Thyroid gland (tissue), 4 donors: Measurements from ENCODE around the gene ANKS1A. TPM values are rescaled to one million over a fixed set of nuclear protein-coding genes. Genes with fewer than 3 reads are reported as not detected.
A peak's percentile ranks its signal among the peaks of the same experiment; 100 is the strongest.

ENCODE experiments used
- DNase-seq, 2 donors: peaks; one replicate each; pipeline ENCODE4 v3.0.0-alpha.2; 2019
- H3K27ac ChIP-seq, 3 donors: fragments of 200-600 bp; sonication (generic); 1 replicate in 2 of 3; 2 replicates in 1 of 3; pipeline ENCODE4 v1.5.1; 2016 to 2019; ENCODE audit warnings: mild to moderate bottlenecking in 1 of 3, moderate library complexity in 1 of 3
- H3K27me3 ChIP-seq: fragments of 200-600 bp; sonication (generic); one replicate; pipeline ENCODE4 v1.5.1; 2019
- H3K36me3 ChIP-seq, 2 donors: fragments of 200-600 bp; sonication (generic); one replicate each; pipeline ENCODE4 v1.5.1; 2016 to 2019
- H3K4me1 ChIP-seq, 2 donors: fragments of 200-600 bp; sonication (generic); one replicate each; pipeline ENCODE4 v1.5.1; 2017 to 2019
- H3K4me3 ChIP-seq, 3 donors: fragments of 200-600 bp; sonication (generic); replicated peaks in 1 of 3; 1 replicate in 2 of 3; 2 replicates in 1 of 3; pipeline ENCODE4 v1.5.1; 2016; ENCODE audit warnings: mild to moderate bottlenecking in 1 of 3
- H3K9me3 ChIP-seq: fragments of 200-600 bp; sonication (generic); one replicate; pipeline ENCODE4 v1.5.1; 2017
- CTCF ChIP-seq, 6 experiments: fragments of 200-600 bp in 3 of 6; fragments of 450-650 bp in 3 of 6; sonication (generic) in 3 of 6; IDR thresholded peaks; one replicate each; pipeline ENCODE4 v1.5.1; 2016 to 2019; ENCODE audit warnings: antibody characterized with exemption in 6 of 6, mild to moderate bottlenecking in 2 of 6, inconsistent platforms in 1 of 6, moderate library complexity in 1 of 6
- POLR2A ChIP-seq, 2 donors: fragments of 450-650 bp; IDR thresholded peaks; one replicate each; pipeline ENCODE4 v1.6.1; 2017; ENCODE audit warnings: antibody characterized with exemption in 2 of 2, mild to moderate bottlenecking in 2 of 2, moderate library complexity in 1 of 2
- WGBS, 2 donors: methylation state at CpG; one replicate each; pipeline ENCODE4 v1.1.5; 2017; 5-methylcytosine and 5-hydroxymethylcytosine counted together
- intact Hi-C: fragments of 100-400 bp; cut with DNase I; formaldehyde crosslinking; loops from one replicate; pipeline ENCODE4 v1.15.1; 2023
- total RNA-seq, 4 donors: library from RNA; depleted of rRNA; stranded (reverse); fragments of >200 nt; gene quantifications; one replicate each; pipeline ENCODE4 v1.2.3, GENCODE V29; 2016

ANKS1A gene
- total RNA-seq, 4 donors from 2014 or later: 29.9 to 43.8 (median 34.4) TPM

- no peak for TF ChIP-seq POLR2A (IDR thresholded peaks at IDR 0.05)
- no peak for TF ChIP-seq CTCF (IDR thresholded peaks at IDR 0.05)
- intact Hi-C loops: no loop called here
Observed at GRCh38 chr6:35018746-35019145, 129.7 kb downstream of the ANKS1A start.

GRCh38 chr6:35019171-35019570 lies 130.1 kb downstream of the ANKS1A start:
- Histone ChIP-seq H3K4me3 (no peak overlapping the region), H3K27me3 (no peaks in the 10 kb centered on the region), H3K9me3 (no peaks in the 10 kb centered on the region), H3K27ac (peak overlapping the region; percentile 82 to 96 (median 93)), H3K36me3 (no peaks in the 10 kb centered on the region), H3K4me1 (peaks cover 93 to 99% of the 10 kb centered on the region in 2 donors)
- intact Hi-C loops: no loop called here
- TF ChIP-seq POLR2A (IDR thresholded peaks at IDR 0.05) (peak in 1 of 2 donors; percentile 21), CTCF (IDR thresholded peaks at IDR 0.05) (no peak)
- no peak for DNase-seq
- WGBS, 2 donors: 83 to 100% methylated on average over 1 of the region's 1 CpG

More at GRCh38 chr6:35018746-35019145, 129.7 kb downstream of the ANKS1A start:
- 64 to 68% methylated on average over 2 of the region's 2 CpGs for WGBS, 2 donors
- peak overlapping the region; percentile 82 to 96 (median 93) for H3K27ac ChIP-seq
- peak overlapping the region in 1 of 3 donors; percentile 7 for H3K4me3 ChIP-seq
- H3K27me3 ChIP-seq: no peaks in the 10 kb centered on the region
- H3K36me3 ChIP-seq: no peaks in the 10 kb centered on the region
- no peaks in the 10 kb centered on the region for H3K9me3 ChIP-seq
- DNase-seq: no peak
- H3K4me1 ChIP-seq: peaks cover 93 to 94% of the 10 kb centered on the region in 2 donors

- H3K27ac ChIP-seq: peak overlapping the region; percentile 82 to 96 (median 93)
- no peak overlapping the region for H3K4me3 ChIP-seq
- no peaks in the 10 kb centered on the region for H3K27me3 ChIP-seq
- 32 to 50% methylated on average over 4 of the region's 4 CpGs for WGBS, 2 donors
- no peak for TF ChIP-seq CTCF (IDR thresholded peaks at IDR 0.05)
- no peak for TF ChIP-seq POLR2A (IDR thresholded peaks at IDR 0.05)
- peaks cover 93 to 99% of the 10 kb centered on the region in 2 donors for H3K4me1 ChIP-seq
- no peaks in the 10 kb centered on the region for H3K36me3 ChIP-seq
- intact Hi-C loops: no loop called here
- DNase-seq: peak; percentile 71 to 72
- no peaks in the 10 kb centered on the region for H3K9me3 ChIP-seq
Observed at GRCh38 chr6:35019831-35020230, 130.8 kb downstream of the ANKS1A start.

- Histone ChIP-seq H3K4me1 (peaks cover 93 to 99% of the 10 kb centered on the region in 2 donors), H3K4me3 (peak overlapping the region in 1 of 3 donors; percentile 1), H3K36me3 (no peaks in the 10 kb centered on the region), H3K9me3 (no peaks in the 10 kb centered on the region), H3K27ac (peak overlapping the region; percentile 33 to 96 (median 93)), H3K27me3 (no peaks in the 10 kb centered on the region)
- no peak for DNase-seq
- TF ChIP-seq POLR2A (IDR thresholded peaks at IDR 0.05) (no peak), CTCF (IDR thresholded peaks at IDR 0.05) (no peak)
- 55 to 67% methylated on average over 3 of the region's 3 CpGs for WGBS, 2 donors
- intact Hi-C loops: no loop called here
Observed at GRCh38 chr6:35021004-35021403, 131.9 kb downstream of the ANKS1A start.

- H3K9me3 ChIP-seq: no peaks in the 10 kb centered on the region
- intact Hi-C loops: no loop called here
- no peak overlapping the region for H3K4me3 ChIP-seq
- H3K36me3 ChIP-seq: no peaks in the 10 kb centered on the region
- peaks cover 72 to 81% of the 10 kb centered on the region in 2 donors for H3K4me1 ChIP-seq
- DNase-seq: no peak
- H3K27ac ChIP-seq: peak overlapping the region in 1 of 3 donors; percentile 96
- TF ChIP-seq POLR2A (IDR thresholded peaks at IDR 0.05) (no peak), CTCF (IDR thresholded peaks at IDR 0.05) (no peak)
- WGBS, 2 donors: 89 to 91% methylated on average over 5 of the region's 5 CpGs
- H3K27me3 ChIP-seq: no peaks in the 10 kb centered on the region
Observed at GRCh38 chr6:35023091-35024000, 134.3 kb downstream of the ANKS1A start.
